Measurements from ENCODE around the gene AUTS2.
"Not testable (repeated sequence)": the region's sequence is repeated elsewhere in the genome, so short reads cannot be mapped to it uniquely, and the experiment has no call there.

The AUTS2 gene

DNA sequence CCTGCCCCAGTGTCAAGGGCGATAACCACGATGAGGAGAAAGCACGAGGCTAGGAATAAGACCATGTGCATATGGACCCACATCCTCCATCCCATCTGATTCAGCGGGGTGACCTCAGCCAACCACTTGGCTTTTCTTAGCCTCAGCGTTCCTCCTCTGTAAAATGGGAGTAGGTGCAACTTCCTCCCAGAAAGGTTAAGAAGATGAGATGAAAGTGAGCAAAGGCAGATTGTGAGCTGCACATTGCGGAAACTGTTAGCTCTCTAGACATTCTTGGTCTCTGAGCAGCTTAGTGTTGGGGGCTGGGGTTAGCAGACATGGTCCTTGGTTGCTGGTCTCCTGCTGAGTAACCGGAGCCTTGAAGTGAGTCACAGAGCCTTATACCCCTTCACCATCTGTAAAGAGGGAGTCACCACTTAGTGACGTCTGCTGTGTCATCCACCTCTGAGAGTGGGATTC is 1036.4 kb downstream of the AUTS2 start:
- no peak for DNase-seq

DNA sequence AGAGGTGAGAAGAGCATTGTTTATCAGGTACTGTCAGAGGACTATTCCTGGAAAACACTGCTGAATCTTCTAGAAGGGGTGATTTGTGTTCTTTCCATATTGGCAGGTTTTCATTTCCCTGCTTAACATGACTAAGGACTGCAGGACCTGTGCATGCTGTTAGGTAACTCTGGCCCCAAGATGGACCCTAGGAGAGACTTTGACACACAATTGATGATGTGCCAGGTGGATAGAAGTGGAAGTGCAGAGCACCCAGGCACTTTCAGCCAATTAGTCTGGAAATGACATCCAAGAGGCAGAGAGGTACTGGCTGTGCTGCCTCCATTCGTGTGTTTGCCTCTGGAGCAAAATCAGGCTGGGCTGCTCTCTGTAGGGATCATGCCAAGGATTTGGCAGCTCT is 1037.4 kb downstream of the AUTS2 start:
- DNase-seq = no peak

GRCh38 chr7:70636169-70636568 is 1037.9 kb downstream of the AUTS2 start:
- no peak for DNase-seq

DNA sequence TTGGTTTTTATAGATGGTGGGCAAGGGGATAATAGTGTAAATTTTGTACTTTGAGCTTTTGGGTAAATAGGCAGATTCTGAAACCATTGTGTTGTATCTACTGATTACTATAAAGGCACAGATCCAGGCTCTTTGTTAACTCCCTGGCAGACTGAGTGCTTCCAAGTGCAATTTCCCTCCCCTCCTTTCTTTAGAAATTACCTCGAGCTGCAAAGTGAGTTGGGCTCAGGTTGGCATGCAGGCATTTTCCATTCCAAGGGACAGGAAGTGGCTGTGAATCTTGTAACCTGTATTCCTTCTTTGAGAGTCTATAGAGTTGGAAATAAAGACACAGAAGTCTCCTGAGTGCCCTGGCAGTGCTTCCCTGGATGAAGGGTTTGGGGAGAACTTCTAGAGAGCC is 1039.5 kb downstream of the AUTS2 start:
- no peak for DNase-seq

- no peak for DNase-seq
Measured at GRCh38 chr7:70638158-70639107, 1040.2 kb downstream of the AUTS2 start.

DNA sequence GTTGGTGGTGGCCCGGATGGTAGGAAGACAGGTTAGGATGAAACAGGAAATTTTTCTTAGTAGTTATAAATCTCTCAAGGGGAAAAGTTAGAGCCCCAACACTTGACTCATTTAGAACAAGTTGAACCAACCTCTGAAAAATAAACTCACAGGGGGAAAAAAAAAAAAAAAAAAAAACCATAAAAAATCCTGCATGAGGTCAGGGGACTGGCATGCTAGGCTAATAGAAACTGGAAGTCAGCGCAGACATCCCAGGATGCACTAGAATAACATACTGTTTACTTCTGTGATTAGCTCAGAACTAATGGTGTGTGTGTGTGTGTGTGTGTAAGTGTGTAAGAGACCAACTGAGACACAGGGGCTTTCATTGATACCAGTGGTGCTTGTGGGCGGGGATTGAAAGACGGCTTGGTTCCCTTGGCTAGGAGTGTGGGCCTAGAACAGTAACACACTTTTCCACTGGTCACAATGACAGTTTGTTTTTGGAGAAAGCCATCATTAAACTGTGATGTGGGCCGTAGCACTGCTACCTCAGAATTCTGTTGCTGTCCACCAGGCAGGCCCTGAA is 1042.1 kb downstream of the AUTS2 start:
- DNase-seq = no peak

GRCh38 chr7:70641882-70642281 is 1043.6 kb downstream of the AUTS2 start:
- DNase-seq = no peak

GRCh38 chr7:70645279-70645678 is 1047.0 kb downstream of the AUTS2 start:
- no peak for DNase-seq

DNA sequence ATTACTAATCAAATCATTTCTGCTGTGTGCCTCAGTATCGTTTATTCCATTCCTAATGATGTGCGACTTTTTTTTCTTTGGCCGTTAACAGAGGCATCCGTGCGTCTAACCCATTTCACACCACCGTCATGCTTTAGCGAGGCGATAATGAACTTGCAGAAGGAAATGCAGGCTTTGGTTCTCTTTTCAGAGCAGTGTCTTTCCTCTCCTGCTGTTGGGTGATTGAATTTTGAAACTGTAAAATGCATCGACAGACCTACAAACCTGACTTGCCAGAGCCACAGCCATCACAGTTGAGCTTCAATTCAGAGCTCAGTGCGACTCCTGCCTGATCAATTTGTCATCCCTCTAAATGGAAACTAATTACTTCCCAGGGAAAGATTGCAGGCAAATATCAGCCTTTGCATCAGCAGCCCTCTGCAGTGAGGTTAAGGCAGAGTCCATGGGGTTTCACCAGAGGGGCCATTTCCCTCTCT is 1047.6 kb downstream of the AUTS2 start:
- DNase-seq = no peak

DNA sequence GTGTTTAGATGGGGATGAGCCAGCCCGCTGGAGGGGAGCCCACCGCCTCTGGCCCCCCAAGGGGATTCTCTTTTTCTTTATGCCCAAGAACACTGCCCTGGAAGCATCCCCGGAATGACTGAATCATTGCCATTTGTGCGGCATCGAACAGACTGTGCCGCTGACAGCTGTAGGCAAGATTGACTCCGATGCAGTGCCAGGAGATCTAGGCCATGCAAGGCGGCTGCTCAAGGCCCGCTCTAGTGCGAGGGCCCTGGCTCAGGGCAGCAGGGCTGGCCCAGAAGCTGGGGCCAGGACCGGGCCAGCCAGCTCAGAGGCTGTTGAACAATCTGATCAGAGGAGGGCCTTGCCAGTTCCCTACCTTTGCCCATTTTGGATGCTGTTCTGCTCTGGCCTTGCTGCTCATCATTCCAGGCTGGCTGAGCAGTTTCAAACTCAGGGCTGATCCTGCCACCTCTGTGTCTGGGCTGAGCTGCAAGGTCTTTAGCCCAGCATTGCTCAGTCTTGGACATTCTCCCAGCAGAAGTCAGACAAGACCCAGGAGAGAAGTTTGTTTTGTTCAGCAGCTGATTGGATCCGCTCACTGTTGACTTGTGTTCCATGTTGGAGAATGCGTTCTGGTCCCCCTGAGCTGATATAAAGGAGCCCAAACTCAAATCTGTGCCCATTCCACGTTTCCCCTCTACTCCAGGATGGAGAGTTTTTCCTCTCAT is 1048.4 kb downstream of the AUTS2 start:
- peak in 15 of 58 donors; percentile 3 to 32 (median 11) for DNase-seq

DNA sequence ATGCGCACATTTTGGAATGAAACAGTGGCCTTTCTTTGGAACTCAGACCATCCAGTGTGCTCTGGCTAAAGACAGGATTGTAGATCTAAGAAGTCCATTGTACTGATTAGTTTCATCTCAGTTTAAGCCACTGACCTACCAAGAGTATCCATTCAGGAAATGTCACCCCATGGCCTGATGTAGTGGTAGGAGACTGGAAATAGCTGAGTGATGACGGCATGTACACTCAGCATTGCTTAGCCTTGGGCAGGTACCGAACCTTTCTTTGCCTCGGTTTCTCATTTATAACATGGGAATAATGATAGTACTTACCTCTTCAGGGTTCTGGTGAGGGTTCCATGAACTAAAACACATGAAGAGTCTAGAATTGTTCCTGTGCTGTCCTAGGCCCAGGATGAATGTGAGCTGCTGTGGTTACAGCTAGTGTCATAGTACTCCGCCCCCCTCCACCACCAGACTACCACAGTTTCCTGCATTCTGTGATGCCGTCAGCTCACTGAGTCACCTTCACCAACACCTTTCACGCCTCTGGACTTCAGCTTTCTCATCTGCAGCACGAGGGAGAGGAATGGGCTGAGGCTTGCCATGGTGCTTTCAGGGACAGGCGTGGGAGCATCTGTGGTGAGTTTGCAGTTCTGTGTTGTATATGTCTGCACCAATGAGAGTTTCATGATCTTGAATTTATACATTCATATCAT is 1049.7 kb downstream of the AUTS2 start:
- no peak for DNase-seq

GRCh38 chr7:70648499-70648861 is 1050.2 kb downstream of the AUTS2 start:
- not testable (repeated sequence) for DNase-seq

DNA sequence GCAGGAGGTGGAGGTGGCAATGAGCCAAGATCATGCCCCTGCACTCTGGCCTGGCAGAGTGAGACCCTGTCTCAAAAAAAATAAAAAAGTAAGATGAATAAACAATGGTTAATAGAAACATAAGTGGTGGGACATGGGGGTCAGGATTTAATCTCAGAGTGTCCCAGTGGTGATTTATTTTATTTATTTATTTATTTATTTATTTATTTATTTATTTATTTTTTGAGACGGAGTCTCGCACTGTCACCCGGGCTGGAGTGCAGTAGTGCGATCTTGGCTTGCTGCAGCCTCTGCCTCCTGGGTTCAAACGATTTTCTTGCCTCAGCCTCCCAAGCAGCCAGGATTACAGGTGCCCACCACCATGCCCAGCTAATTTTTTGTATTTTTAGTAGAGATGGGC is 1051.0 kb downstream of the AUTS2 start:
- DNase-seq = no peak

DNA sequence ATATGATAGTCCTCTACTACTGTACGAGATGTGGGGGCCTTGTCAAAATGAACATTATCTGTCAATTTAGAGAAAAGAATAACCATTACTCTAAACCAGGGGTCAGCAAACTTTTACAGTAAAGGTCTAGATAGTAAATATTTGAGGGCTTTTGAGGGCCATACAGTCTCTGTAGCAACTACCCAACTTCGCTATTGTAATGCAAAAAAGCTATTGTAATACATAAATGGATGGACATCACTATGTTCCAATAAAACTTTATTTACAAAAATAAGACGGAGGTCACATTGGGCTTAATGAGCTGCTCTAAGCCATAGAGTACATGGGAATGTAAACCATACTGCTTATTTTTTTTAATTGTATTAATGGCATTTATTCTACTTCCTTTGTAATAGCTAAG is 1055.9 kb downstream of the AUTS2 start:
- DNase-seq = no peak

DNA sequence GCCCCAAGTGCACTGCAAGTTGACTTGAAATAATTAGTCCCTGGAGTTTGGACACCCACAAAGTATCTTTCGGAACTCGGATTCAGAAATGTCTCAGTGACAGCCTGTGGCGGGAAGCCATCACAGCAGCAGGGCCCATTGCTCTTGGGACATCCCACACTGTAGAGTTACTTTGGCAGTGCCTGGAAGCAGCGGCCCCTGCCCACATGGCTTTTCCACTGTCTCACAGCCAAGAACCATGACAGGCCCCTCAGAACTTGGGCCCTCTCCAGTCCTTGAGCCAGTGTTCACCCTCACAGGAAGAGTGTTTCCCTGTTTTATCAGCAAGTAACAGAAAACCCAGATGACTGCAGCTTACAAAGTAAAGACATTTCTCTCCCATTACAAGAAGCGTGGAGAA is 1056.7 kb downstream of the AUTS2 start:
- peak in 22 of 58 donors; percentile 1 to 45 (median 12) for DNase-seq

DNA sequence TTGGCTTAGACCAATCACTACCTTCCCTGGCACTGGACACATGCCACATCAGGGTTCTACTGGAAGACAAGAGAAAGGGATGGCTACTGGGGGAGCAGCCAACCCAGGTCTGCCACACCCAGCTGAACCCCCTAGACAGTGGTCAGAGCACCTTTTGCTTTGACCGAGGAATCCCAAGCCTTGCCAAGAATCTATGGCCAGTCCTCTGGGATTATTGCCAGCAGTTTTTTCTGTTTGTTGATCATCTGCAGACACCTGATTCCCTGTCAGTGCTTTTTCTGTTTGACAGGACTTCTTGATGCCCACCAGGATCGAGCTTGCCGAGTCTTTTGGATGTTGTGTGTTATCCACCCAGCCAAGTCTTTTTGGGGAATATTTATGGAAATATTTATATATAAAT is 1057.4 kb downstream of the AUTS2 start:
- no peak for DNase-seq

DNA sequence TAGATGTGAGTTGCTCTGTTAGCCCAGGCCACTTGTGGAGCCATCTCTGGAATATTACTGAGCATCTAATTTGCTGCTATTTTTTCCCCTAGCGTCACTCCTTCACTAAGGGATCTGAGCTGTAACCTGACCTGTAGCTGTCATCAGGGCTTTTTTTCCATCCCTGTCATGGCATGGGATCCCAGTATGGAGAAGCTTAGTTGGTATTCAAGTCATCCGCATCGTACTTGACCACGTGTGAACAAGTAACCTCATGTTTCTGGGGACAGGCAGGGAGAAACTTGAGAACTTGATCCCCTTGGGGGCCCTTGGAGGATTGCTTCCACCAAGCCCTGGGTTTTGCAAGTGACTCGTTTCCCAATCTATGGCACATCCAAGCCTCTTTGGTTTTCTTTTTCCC is 1059.3 kb downstream of the AUTS2 start:
- no peak for DNase-seq

DNA sequence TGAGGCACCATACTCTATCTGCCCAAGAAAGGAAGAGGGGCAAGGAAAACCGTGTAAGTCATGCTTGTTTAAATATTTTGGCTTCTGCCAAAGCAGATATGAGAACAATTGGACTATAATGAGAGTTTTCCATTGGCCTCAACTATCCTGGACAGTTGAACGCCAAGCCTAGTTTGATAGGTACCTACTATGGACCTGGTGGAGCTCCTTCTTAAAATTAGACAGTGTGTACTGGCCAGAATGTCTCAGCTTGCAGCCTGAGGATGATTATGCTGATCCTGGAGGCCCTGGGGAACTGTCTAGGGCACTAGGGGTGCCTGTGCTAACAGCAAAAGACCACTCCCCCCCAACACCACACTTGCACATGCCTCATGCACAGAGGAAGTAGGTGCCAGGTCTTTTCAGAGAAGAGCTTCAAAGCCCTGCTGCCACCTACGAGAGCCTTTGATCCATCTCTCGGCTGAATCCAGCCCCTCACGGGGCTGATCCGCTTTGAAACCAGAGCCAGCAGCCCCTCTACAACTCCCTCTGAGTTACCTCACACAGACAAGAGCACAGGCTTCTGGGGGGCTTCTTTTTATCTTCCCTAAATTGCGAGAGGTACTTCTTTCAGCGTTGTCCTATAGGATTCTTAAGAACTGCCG is 1059.8 kb downstream of the AUTS2 start:
- DNase-seq = no peak

DNA sequence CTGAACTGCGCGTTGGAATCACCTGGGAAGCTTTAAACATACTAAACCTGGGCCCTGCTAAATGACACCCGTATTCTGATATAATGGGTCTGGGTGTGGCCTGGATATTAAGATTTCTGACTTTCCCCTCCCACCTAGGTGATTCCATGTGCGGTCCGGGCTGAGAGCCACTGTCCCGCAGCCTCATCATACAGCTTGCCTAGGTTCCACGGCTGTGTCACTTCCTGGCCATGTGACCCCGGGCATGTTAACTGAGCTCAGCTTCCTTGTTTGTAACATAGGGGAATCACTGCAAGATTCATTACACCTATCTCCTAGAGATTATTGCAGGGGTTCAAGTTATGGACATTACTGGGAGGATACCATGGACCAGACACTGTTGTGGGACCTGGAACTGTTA is 1061.0 kb downstream of the AUTS2 start:
- DNase-seq = no peak

DNA sequence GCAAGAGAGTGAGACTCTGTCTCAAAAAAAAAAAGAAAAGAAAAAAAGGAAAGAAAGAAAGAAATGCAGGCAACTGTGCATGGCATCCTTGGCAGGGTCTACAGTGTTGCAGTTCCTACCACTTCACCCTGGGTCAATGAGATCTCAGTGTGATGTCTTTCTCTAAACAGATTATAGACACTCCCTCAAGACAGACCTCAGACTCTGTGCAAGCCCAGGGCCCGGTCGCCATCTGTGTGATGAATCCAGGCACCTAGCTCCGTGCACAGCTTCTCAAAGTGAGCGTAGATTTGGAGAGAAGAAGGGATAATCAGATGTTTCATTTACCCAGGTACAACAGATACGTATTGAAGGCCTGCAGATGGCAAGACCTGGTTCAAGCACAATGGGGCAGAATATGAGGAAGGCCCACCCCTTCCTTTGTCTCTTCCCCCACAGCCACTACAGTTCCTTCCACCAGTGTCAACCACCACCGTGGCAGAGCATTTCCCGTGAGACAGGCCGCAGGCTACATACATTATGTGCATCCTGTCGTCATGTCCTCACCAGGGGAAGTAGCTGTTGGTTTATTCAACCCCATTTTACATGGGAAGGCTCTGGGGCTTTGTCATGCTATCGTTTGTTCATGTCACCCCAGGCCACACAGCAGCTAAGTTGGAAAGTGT is 1062.0 kb downstream of the AUTS2 start:
- DNase-seq = no peak

Measured in anterior cingulate cortex (tissue), 58 donors.